Neural progenitor cell (in vitro differentiated cells): ENCODE measurements around the gene IGFBP1. TPM values are rescaled to one million over a fixed set of nuclear protein-coding genes. Genes with fewer than 3 reads are reported as not detected.

Source experiments
- DNase-seq: peaks from one replicate; pipeline ENCODE4 v3.0.0-alpha.2; 2016; ENCODE audit warnings: low spot score
- H2AFZ ChIP-seq: fragments of 200-600 bp; sonication (generic); replicated peaks from 2 replicates; pipeline ENCODE4 v1.6.1; 2016; ENCODE audit warnings: antibody characterized with exemption
- H3F3A ChIP-seq: fragments of 200-600 bp; sonication (generic); 2 replicates; pipeline ENCODE4 v1.6.1; 2016; ENCODE audit warnings: antibody characterized with exemption, low read depth
- H3K27ac ChIP-seq: fragments of 200-600 bp; sonication (generic); 2 replicates; pipeline ENCODE4 v1.5.1; 2016; ENCODE audit warnings: mild to moderate bottlenecking
- H3K27me3 ChIP-seq: fragments of 200-600 bp; sonication (generic); 2 replicates; pipeline ENCODE4 v1.6.1; 2016; ENCODE audit warnings: mild to moderate bottlenecking, moderate library complexity
- H3K36me3 ChIP-seq: fragments of 200-600 bp; sonication (generic); 2 replicates; pipeline ENCODE4 v1.5.1; 2016
- H3K4me1 ChIP-seq: fragments of 200-600 bp; sonication (generic); 2 replicates; pipeline ENCODE4 v1.6.1; 2016; ENCODE audit warnings: mixed run types
- H3K4me2 ChIP-seq: fragments of 200-600 bp; sonication (generic); 2 replicates; pipeline ENCODE4 v1.6.1; 2016
- H3K4me3 ChIP-seq: fragments of 200-600 bp; sonication (generic); 2 replicates; pipeline ENCODE4 v1.5.1; 2016
- H3K79me2 ChIP-seq: fragments of 200-600 bp; sonication (generic); 2 replicates; pipeline ENCODE4 v1.6.1; 2016; ENCODE audit warnings: low read depth
- H3K9ac ChIP-seq: fragments of 200-600 bp; sonication (generic); 2 replicates; pipeline ENCODE4 v1.6.1; 2016
- H3K9me3 ChIP-seq: fragments of 200-600 bp; sonication (generic); 2 replicates; pipeline ENCODE4 v1.5.1; 2016; ENCODE audit warnings: low read depth
- H4K20me1 ChIP-seq: fragments of 200-600 bp; sonication (generic); 2 replicates; pipeline ENCODE4 v1.6.1; 2016; ENCODE audit warnings: low read depth
- H3K27ac Mint-ChIP-seq: 3 replicates; pipeline ENCODE4 v1.8.0; 2021; ENCODE audit warnings: mixed read lengths
- H3K27me3 Mint-ChIP-seq: 2 replicates; pipeline ENCODE4 v1.8.0; 2022; ENCODE audit warnings: low read depth, mild to moderate bottlenecking, inconsistent platforms, moderate library complexity, mixed read lengths; ENCODE audit not compliant: insufficient read depth
- H3K36me3 Mint-ChIP-seq: 3 replicates; pipeline ENCODE4 v1.8.0; 2021; ENCODE audit warnings: mixed read lengths
- H3K4me1 Mint-ChIP-seq: 3 replicates; pipeline ENCODE4 v1.8.0; 2021; ENCODE audit warnings: mixed read lengths
- H3K4me3 Mint-ChIP-seq: 3 replicates; pipeline ENCODE4 v1.8.0; 2021; ENCODE audit warnings: mild to moderate bottlenecking, moderate library complexity, mixed read lengths
- H3K9me3 Mint-ChIP-seq: 3 replicates; pipeline ENCODE4 v1.8.0; 2020; ENCODE audit warnings: mixed read lengths
- EZH2 ChIP-seq: fragments of 200-600 bp; sonication (generic); IDR thresholded peaks from 2 replicates; pipeline ENCODE4 v1.6.1; 2017; ENCODE audit warnings: antibody characterized with exemption, mild to moderate bottlenecking, moderate library complexity
- EZH2phosphoT487 ChIP-seq: fragments of 200-600 bp; sonication (generic); IDR thresholded peaks from 2 replicates; pipeline ENCODE4 v1.6.1; 2017; ENCODE audit warnings: antibody characterized with exemption
- total RNA-seq: library from RNA; depleted of rRNA; stranded (reverse); fragments of >200 nt; gene quantifications from 2 replicates; pipeline ENCODE4 v1.2.3, GENCODE V29; 2015; ENCODE audit warnings: low replicate concordance
- TF ChIP-seq, protein P1 (sequence below): fragments of 200-600 bp; sonication (generic); IDR thresholded peaks from 2 replicates; pipeline ENCODE4 v1.5.1; 2017; ENCODE audit warnings: antibody characterized with exemption, mild to moderate bottlenecking

The IGFBP1 gene
- total RNA-seq, 1 donor from 2014 or later = 0.69 TPM

- Histone ChIP-seq H3K27ac (no peak overlapping the region), H3F3A (no peaks in the 10 kb centered on the region), H3K27me3 (no peaks in the 10 kb centered on the region), H3K4me2 (no peak overlapping the region), H4K20me1 (no peaks in the 10 kb centered on the region), H2AFZ (no peak overlapping the region), H3K9ac (no peak overlapping the region), H3K79me2 (no peaks in the 10 kb centered on the region), H3K4me3 (no peak overlapping the region), H3K9me3 (no peaks in the 10 kb centered on the region), H3K4me1 (no peaks in the 10 kb centered on the region), H3K36me3 (no peaks in the 10 kb centered on the region)
- Mint-ChIP-seq H3K4me3 (no peak overlapping the region), H3K36me3 (no peaks in the 10 kb centered on the region), H3K27me3 (peaks cover 4% of the 10 kb centered on the region), H3K9me3 (no peaks in the 10 kb centered on the region), H3K27ac (no peak overlapping the region), H3K4me1 (no peaks in the 10 kb centered on the region)
- DNase-seq = no peak
- no peak for TF ChIP-seq EZH2phosphoT487
Measured at GRCh38 chr7:45867471-45867870, 20.8 kb upstream of the IGFBP1 start.

DNA sequence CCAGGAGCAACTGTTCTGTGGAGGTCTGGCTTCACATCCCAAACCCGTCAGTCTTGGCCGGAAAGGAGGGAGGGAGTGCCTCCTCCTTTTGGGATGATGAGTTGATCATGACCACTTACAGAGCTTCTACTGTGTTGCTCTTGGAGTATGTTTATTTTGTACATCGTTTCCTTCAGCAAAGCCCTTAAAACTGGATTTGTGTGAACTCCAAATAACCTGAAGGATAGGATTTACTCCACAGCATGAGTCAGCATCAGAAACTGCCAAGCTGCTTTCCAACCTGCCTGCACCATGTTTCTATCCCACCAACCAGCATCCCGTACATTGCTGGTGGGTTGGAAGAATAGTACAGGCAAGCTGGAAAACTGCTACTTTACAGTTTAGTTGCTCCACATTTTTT is 18.9 kb upstream of the IGFBP1 start:
- Histone ChIP-seq H3K4me1 (no peaks in the 10 kb centered on the region), H3K36me3 (no peaks in the 10 kb centered on the region), H3K9ac (no peak overlapping the region), H3K4me3 (no peak overlapping the region), H2AFZ (no peak overlapping the region), H3K79me2 (no peaks in the 10 kb centered on the region), H3K9me3 (no peaks in the 10 kb centered on the region), H3K27ac (no peak overlapping the region), H4K20me1 (no peaks in the 10 kb centered on the region), H3K4me2 (no peak overlapping the region), H3K27me3 (no peaks in the 10 kb centered on the region), H3F3A (no peaks in the 10 kb centered on the region)
- TF ChIP-seq EZH2phosphoT487 (no peak), EZH2 (no peak)
- TF ChIP-seq, protein P1, sequence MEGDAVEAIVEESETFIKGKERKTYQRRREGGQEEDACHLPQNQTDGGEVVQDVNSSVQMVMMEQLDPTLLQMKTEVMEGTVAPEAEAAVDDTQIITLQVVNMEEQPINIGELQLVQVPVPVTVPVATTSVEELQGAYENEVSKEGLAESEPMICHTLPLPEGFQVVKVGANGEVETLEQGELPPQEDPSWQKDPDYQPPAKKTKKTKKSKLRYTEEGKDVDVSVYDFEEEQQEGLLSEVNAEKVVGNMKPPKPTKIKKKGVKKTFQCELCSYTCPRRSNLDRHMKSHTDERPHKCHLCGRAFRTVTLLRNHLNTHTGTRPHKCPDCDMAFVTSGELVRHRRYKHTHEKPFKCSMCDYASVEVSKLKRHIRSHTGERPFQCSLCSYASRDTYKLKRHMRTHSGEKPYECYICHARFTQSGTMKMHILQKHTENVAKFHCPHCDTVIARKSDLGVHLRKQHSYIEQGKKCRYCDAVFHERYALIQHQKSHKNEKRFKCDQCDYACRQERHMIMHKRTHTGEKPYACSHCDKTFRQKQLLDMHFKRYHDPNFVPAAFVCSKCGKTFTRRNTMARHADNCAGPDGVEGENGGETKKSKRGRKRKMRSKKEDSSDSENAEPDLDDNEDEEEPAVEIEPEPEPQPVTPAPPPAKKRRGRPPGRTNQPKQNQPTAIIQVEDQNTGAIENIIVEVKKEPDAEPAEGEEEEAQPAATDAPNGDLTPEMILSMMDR = no peak
- no peaks in the 10 kb centered on the region for H3K36me3 Mint-ChIP-seq
- peaks cover 4% of the 10 kb centered on the region for H3K27me3 Mint-ChIP-seq
- H3K9me3 Mint-ChIP-seq = no peaks in the 10 kb centered on the region
- DNase-seq = no peak
- no peak overlapping the region for H3K4me3 Mint-ChIP-seq
- no peaks in the 10 kb centered on the region for H3K4me1 Mint-ChIP-seq
- no peak overlapping the region for H3K27ac Mint-ChIP-seq

DNA sequence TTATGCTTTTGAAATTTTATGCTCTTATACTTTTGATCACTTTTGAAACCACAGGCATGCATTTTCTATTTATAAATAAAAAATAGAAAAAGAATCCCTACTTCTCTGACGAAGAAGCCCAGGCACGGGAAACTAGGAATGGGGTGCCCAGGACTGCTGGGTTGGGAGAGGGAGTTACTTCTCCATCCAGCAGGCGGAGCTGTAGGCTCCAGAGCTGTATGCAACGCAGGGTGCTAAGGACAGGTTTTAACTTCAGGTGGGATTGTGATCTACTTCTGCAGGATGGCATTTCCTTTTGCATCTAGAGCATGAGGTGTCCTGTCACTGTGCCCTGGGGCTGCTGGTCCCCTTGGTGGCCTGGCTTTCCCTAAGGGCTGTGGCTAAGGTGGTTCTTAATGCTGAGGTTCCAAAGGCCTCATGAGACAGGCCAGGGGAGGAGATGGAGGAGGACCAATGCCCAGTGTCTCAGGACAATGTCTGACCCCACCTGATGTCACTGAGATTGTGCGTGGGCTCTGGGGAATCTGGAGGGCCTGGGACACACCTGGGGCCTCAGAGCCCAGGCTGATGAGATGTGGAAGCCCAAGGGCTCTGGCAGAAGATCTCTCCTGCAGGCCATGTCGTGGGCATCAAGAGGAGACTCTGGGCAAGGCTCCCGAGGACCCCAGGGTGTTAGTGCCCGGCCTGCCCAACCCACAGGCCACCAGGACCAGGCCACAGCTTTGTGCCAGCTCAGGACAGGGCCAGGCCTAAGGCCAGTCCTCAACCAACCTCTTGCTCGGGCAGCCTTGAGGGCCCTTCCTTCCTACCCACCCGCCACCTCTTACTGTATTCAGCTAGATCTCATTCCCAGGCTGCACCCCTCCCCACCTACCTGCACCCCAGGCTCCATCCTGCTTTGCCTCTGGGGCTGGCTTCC is 15.9 kb upstream of the IGFBP1 start:
- Mint-ChIP-seq H3K27ac (no peak overlapping the region), H3K9me3 (no peaks in the 10 kb centered on the region), H3K4me1 (no peaks in the 10 kb centered on the region), H3K27me3 (peaks cover 2% of the 10 kb centered on the region), H3K36me3 (no peaks in the 10 kb centered on the region), H3K4me3 (no peak overlapping the region)
- no peaks in the 10 kb centered on the region for H3K36me3 ChIP-seq
- peak; percentile 56 for DNase-seq
- no peak overlapping the region for H3K4me2 ChIP-seq
- H3K79me2 ChIP-seq = no peaks in the 10 kb centered on the region
- no peak overlapping the region for H2AFZ ChIP-seq
- no peak overlapping the region for H3K4me3 ChIP-seq
- H3K27me3 ChIP-seq = no peaks in the 10 kb centered on the region
- H4K20me1 ChIP-seq = no peaks in the 10 kb centered on the region
- no peaks in the 10 kb centered on the region for H3K9me3 ChIP-seq
- H3K9ac ChIP-seq = no peak overlapping the region
- no peaks in the 10 kb centered on the region for H3F3A ChIP-seq
- no peak overlapping the region for H3K27ac ChIP-seq
- no peaks in the 10 kb centered on the region for H3K4me1 ChIP-seq
- TF ChIP-seq EZH2phosphoT487 = no peak
- no peak for TF ChIP-seq EZH2
- TF ChIP-seq, protein P1 = peak; percentile 65

GRCh38 chr7:45873035-45873354 is 15.3 kb upstream of the IGFBP1 start, which contains the start of gene CCDC201:
TSS of gene CCDC201 (minus strand) at chr7:45873082. CDS start at chr7:45873007, 75 bp downstream.
- Histone ChIP-seq H2AFZ (no peak within 1 kb of the TSS), H3K4me3 (no peak within 1 kb of the TSS), H3K27me3 (no peaks in the 10 kb centered on the region), H3K4me2 (no peak within 1 kb of the TSS), H3K36me3 (no peaks in the 10 kb centered on the region), H3K79me2 (no peaks in the 10 kb centered on the region), H3K4me1 (no peaks in the 10 kb centered on the region), H3K9ac (no peak within 1 kb of the TSS), H4K20me1 (no peaks in the 10 kb centered on the region), H3F3A (no peaks in the 10 kb centered on the region), H3K9me3 (no peaks in the 10 kb centered on the region), H3K27ac (no peak within 1 kb of the TSS)
- Mint-ChIP-seq H3K4me3 (no peak within 1 kb of the TSS), H3K27me3 (peaks cover 2% of the 10 kb centered on the region), H3K9me3 (no peaks in the 10 kb centered on the region), H3K36me3 (no peaks in the 10 kb centered on the region), H3K27ac (no peak within 1 kb of the TSS), H3K4me1 (no peaks in the 10 kb centered on the region)
- no peak for DNase-seq
- no peak for TF ChIP-seq EZH2phosphoT487
- TF ChIP-seq, protein P1 = no peak
- TF ChIP-seq EZH2 = no peak
